CD4-positive, alpha-beta T cell (primary cell): Measurements from ENCODE around the gene PARP1. TPM values are rescaled to one million over a fixed set of nuclear protein-coding genes. Genes with fewer than 3 reads are reported as not detected.

Experiments
- ATAC-seq: fragments of 200-7000 bp; cut with Tn5 transposase; one replicate; pipeline ENCODE4 v1.10.0; 2022; ENCODE audit warnings: mild to moderate bottlenecking; ENCODE audit not compliant: poor library complexity
- CTCF ChIA-PET: fragments of 350-600 bp; sonication (Branson Sonifier 250); formaldehyde crosslinking; loops from one replicate; lab custom pipeline; 2021; ENCODE audit warnings: antibody characterized with exemption, inconsistent platforms; lab: Charles Lee
- POLR2A ChIA-PET: fragments of 350-600 bp; sonication (Branson Sonifier 250); formaldehyde crosslinking; loops from one replicate; lab custom pipeline; 2021; ENCODE audit warnings: antibody characterized with exemption, inconsistent platforms; lab: Charles Lee
- DNase-seq, 14 experiments: peaks; one replicate each; pipeline ENCODE4 v3.0.0-alpha.2; 2013 to 2020; ENCODE audit warnings: mixed read lengths in 2 of 14
- H3K27ac ChIP-seq, 2 donors: one replicate each; pipeline versions ENCODE4 v1.5.1 to v1.7.0; 2013; ENCODE audit warnings: low read length in 2 of 2, low read depth in 1 of 2, mild to moderate bottlenecking in 1 of 2
- H3K27me3 ChIP-seq, 2 experiments: 1 replicate in 1 of 2; 2 replicates in 1 of 2; pipeline versions ENCODE4 v1.6.1 to v1.7.0; 2013; ENCODE audit warnings: low read length in 2 of 2, control low read depth in 1 of 2, mild to moderate bottlenecking in 1 of 2, moderate library complexity in 1 of 2; ENCODE audit not compliant: insufficient read depth in 2 of 2, control insufficient read depth in 1 of 2
- H3K36me3 ChIP-seq: one replicate; pipeline ENCODE4 v1.6.1; 2013; ENCODE audit warnings: low read length, control low read depth; ENCODE audit not compliant: insufficient read depth
- H3K4me1 ChIP-seq: one replicate; pipeline ENCODE4 v1.6.1; 2013; ENCODE audit warnings: low read length, control low read depth; ENCODE audit not compliant: insufficient read depth
- H3K4me3 ChIP-seq: one replicate; pipeline ENCODE4 v1.5.1; 2013; ENCODE audit warnings: mild to moderate bottlenecking, low read length, moderate library complexity
- H3K9me3 ChIP-seq, 2 experiments: 1 replicate in 1 of 2; 2 replicates in 1 of 2; pipeline versions ENCODE4 v1.6.1 to v1.7.0; 2013; ENCODE audit warnings: low read length in 2 of 2, mild to moderate bottlenecking in 2 of 2, control low read depth in 1 of 2, moderate library complexity in 1 of 2; ENCODE audit not compliant: control insufficient read depth in 1 of 2, insufficient read depth in 1 of 2
- H3K27ac Mint-ChIP-seq: one replicate; pipeline ENCODE4 v1.8.0; 2020; ENCODE audit warnings: mixed read lengths
- H3K27me3 Mint-ChIP-seq: one replicate; pipeline ENCODE4 v1.8.0; 2021; ENCODE audit warnings: mixed read lengths
- H3K36me3 Mint-ChIP-seq: one replicate; pipeline ENCODE4 v1.8.0; 2021; ENCODE audit warnings: low read depth, mixed read lengths
- H3K4me1 Mint-ChIP-seq: one replicate; pipeline ENCODE4 v1.8.0; 2021; ENCODE audit warnings: low read depth, mixed read lengths
- H3K4me3 Mint-ChIP-seq: one replicate; pipeline ENCODE4 v1.8.0; 2020; ENCODE audit warnings: mild to moderate bottlenecking, mixed read lengths
- H3K9me3 Mint-ChIP-seq: one replicate; pipeline ENCODE4 v1.8.0; 2020; ENCODE audit warnings: mixed read lengths
- CTCF ChIP-seq: fragments of 200-600 bp; IDR thresholded peaks from one replicate; pipeline ENCODE4 v1.8.0; 2022; ENCODE audit warnings: antibody characterized with exemption, mild to moderate bottlenecking
- intact Hi-C, 2 experiments: fragments of 100-400 bp; cut with DNase I in 1 of 2; cut with micrococcal nuclease in 1 of 2; formaldehyde crosslinking; loops; one replicate each; pipeline versions ENCODE4 v1.15.1 to v1.9.0; 2023 to 2025; cut with DNase I, micrococcal nuclease
- total RNA-seq, 174 experiments: library from RNA in 2 of 174; stranded (reverse) in 2 of 174; gene quantifications; one replicate each; pipeline ENCODE4 v1.2.3 and lab custom pipeline; 2021 to 2026

Gene PARP1
- total RNA-seq, 2 experiments from 2014 or later, result 59.3 to 63.6 TPM

- ChIA-PET POLR2A (no interaction called here), CTCF (interaction anchor here (1.2 kb wide), 1 partner anchor 9 kb away, joined by 3 read pairs; no protein-coding TSS in a partner anchor)
- intact Hi-C loops, result no loop called here
- Histone ChIP-seq H3K36me3 (no peaks in the 10 kb centered on the region), H3K27ac (no peak overlapping the region), H3K9me3 (no peaks in the 10 kb centered on the region), H3K4me3 (no peak overlapping the region), H3K27me3 (no peaks in the 10 kb centered on the region), H3K4me1 (no peaks in the 10 kb centered on the region)
- H3K36me3 Mint-ChIP-seq, result no peaks in the 10 kb centered on the region
- H3K27ac Mint-ChIP-seq, result no peak overlapping the region
- H3K9me3 Mint-ChIP-seq, result no peaks in the 10 kb centered on the region
- ATAC-seq (no peak), DNase-seq (no peak)
- H3K4me3 Mint-ChIP-seq, result no peak overlapping the region
- H3K4me1 Mint-ChIP-seq, result no peaks in the 10 kb centered on the region
- peaks cover 17% of the 10 kb centered on the region for H3K27me3 Mint-ChIP-seq
- no peak for TF ChIP-seq CTCF
Measured at GRCh38 chr1:226324479-226324878, 83.4 kb downstream of the PARP1 start.

- ChIA-PET CTCF (interaction anchor here (1.2 kb wide), 1 partner anchor 10 kb away, joined by 4 read pairs; no protein-coding TSS in a partner anchor), POLR2A (no interaction called here)
- Histone ChIP-seq H3K27me3 (no peaks in the 10 kb centered on the region), H3K36me3 (no peaks in the 10 kb centered on the region), H3K4me1 (no peaks in the 10 kb centered on the region), H3K4me3 (no peak overlapping the region), H3K9me3 (no peaks in the 10 kb centered on the region), H3K27ac (no peak overlapping the region)
- intact Hi-C loops, result no loop called here
- peaks cover 22% of the 10 kb centered on the region for H3K27me3 Mint-ChIP-seq
- H3K9me3 Mint-ChIP-seq, result no peaks in the 10 kb centered on the region
- H3K4me3 Mint-ChIP-seq, result no peak overlapping the region
- no peak overlapping the region for H3K27ac Mint-ChIP-seq
- H3K36me3 Mint-ChIP-seq, result no peaks in the 10 kb centered on the region
- no peak for TF ChIP-seq CTCF
- DNase-seq (no peak), ATAC-seq (no peak)
- no peaks in the 10 kb centered on the region for H3K4me1 Mint-ChIP-seq
Measured at GRCh38 chr1:226322986-226323385, 84.9 kb downstream of the PARP1 start.

GRCh38 chr1:226320930-226321329, 87.0 kb downstream of the PARP1 start:
- DNase-seq, result no peak
- POLR2A ChIA-PET, result no interaction called here
- Mint-ChIP-seq H3K9me3 (no peaks in the 10 kb centered on the region), H3K36me3 (no peaks in the 10 kb centered on the region), H3K4me1 (no peaks in the 10 kb centered on the region), H3K4me3 (no peak overlapping the region), H3K27me3 (peaks cover 28% of the 10 kb centered on the region), H3K27ac (no peak overlapping the region)
- H3K27me3 ChIP-seq, result no peaks in the 10 kb centered on the region
- no peak overlapping the region for H3K27ac ChIP-seq
- CTCF ChIA-PET, result no interaction called here
- H3K4me3 ChIP-seq, result no peak overlapping the region
- no peak for ATAC-seq
- no peaks in the 10 kb centered on the region for H3K36me3 ChIP-seq
- H3K4me1 ChIP-seq, result no peaks in the 10 kb centered on the region
- TF ChIP-seq CTCF, result no peak
- no peaks in the 10 kb centered on the region for H3K9me3 ChIP-seq
- intact Hi-C loops, result no loop called here
